ENCODE data around the gene FKBP4. TPM values are rescaled to one million over a fixed set of nuclear protein-coding genes. Genes with fewer than 3 reads are reported as not detected.

FKBP4 gene, protein sequence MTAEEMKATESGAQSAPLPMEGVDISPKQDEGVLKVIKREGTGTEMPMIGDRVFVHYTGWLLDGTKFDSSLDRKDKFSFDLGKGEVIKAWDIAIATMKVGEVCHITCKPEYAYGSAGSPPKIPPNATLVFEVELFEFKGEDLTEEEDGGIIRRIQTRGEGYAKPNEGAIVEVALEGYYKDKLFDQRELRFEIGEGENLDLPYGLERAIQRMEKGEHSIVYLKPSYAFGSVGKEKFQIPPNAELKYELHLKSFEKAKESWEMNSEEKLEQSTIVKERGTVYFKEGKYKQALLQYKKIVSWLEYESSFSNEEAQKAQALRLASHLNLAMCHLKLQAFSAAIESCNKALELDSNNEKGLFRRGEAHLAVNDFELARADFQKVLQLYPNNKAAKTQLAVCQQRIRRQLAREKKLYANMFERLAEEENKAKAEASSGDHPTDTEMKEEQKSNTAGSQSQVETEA
- 100 to 1,000 TPM; 139 TPM for total RNA-seq

GRCh38 chr12:2794736-2795289, at the start of gene FKBP4:
Gene FKBP4, plus strand, starts transcription at chr12:2794970. Its CDS starts 170 bp downstream, at chr12:2795140.
- peaks cover 34% of the 10 kb centered on the region for H3K36me3 Mint-ChIP-seq (ENCODE audit: low read depth)
- intact Hi-C loops (cut with micrococcal nuclease): loop anchor here (1.0 to 10.0 kb wide), 5 partner anchors 17 to 1100 kb away; partner anchors contain the start of genes ADIPOR2, FOXM1, ITFG2 and RHNO1

DNA sequence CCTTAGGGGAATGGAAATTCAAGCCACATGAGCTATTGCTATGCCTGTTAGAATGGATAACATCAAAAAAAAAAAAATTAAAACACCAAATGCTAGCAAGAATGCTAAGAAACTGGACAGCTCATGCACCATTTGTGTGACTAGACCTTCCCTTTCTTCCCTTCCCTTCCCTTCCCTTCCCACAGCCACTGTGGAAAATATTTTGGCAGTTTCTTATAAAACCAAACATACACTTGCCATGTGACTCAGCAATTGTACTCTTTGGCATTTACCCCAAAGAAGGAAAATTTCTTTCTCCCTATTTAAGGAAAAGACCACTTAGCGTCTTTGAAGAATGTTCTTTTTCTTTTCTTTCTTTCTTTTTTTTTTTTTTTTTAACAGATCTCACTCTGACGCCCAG, 49.1 kb upstream of the FKBP4 start:
- Mint-ChIP-seq H3K4me3 (no peak overlapping the region), H3K27ac (no peak overlapping the region), H3K4me1 (ENCODE audit: low read depth) (no peaks in the 10 kb centered on the region), H3K36me3 (ENCODE audit: low read depth) (no peaks in the 10 kb centered on the region), H3K27me3 (ENCODE audit: low read depth) (peaks cover 5% of the 10 kb centered on the region), H3K9me3 (no peaks in the 10 kb centered on the region)
- DNase-seq: no peak
- CTCF ChIA-PET: no interaction called here
- intact Hi-C loops (cut with micrococcal nuclease): no loop called here

More at GRCh38 chr12:2794736-2795289, at the start of gene FKBP4:
- no peaks in the 10 kb centered on the region for H3K27me3 Mint-ChIP-seq (ENCODE audit: low read depth)
- H3K9me3 Mint-ChIP-seq: no peaks in the 10 kb centered on the region
- peak within 1 kb of the TSS; percentile 68 for H3K27ac Mint-ChIP-seq
- peak; percentile 91 for DNase-seq
- CTCF ChIA-PET: interaction anchor here (1.4 kb wide), 1 partner anchor 11 kb away, joined by 3 read pairs; no protein-coding TSS in a partner anchor
- H3K4me3 Mint-ChIP-seq: peak within 1 kb of the TSS; percentile 88
- peaks cover 26% of the 10 kb centered on the region for H3K4me1 Mint-ChIP-seq (ENCODE audit: low read depth)

DNA sequence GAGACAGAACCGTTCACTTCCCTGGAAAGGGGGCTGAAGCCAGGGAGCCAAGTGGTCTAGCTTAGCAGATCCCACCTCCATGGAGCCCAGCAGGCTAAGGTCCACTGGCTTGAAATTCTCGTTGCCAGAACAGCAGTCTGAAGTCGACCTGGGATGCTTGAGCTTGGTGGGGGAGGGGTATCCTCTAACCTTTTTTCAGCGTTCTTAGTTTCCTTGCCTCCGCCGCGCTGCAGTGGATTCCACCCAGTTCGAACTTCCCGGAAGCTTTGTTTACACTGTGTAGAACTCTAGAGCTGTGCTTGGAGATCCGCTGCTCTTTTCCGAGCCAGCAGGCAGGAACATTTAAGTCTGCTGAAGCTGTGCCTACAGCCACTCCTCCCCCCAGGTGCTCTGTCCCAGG, 45.2 kb upstream of the FKBP4 start:
- Mint-ChIP-seq H3K9me3 (no peaks in the 10 kb centered on the region), H3K4me3 (no peak overlapping the region), H3K36me3 (ENCODE audit: low read depth) (no peaks in the 10 kb centered on the region), H3K4me1 (ENCODE audit: low read depth) (no peaks in the 10 kb centered on the region), H3K27ac (no peak overlapping the region), H3K27me3 (ENCODE audit: low read depth) (peaks cover 13% of the 10 kb centered on the region)
- intact Hi-C loops (cut with micrococcal nuclease): no loop called here
- DNase-seq: no peak
- CTCF ChIA-PET: no interaction called here

DNA sequence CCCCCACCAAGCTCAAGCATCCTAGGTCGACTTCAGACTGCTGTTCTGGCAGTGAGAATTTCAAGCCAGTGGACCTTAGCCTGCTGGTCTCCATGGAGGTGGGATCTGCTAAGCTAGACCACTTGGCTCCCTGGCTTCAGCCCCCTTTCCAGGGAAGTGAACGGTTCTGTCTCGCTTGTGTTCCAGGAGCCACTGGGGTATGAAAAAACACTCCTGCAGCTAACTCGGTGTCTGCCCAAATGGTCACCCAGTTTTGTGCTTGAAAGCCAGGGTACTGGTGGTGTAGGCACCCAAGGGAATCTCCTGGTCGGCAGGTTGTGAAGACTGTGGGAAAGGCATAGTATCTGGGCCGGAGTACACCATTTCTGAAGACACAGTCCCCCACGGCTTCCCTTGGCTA, 44.6 kb upstream of the FKBP4 start:
- intact Hi-C loops (cut with micrococcal nuclease): no loop called here
- no peak overlapping the region for H3K27ac Mint-ChIP-seq
- peaks cover 13% of the 10 kb centered on the region for H3K27me3 Mint-ChIP-seq (ENCODE audit: low read depth)
- H3K36me3 Mint-ChIP-seq (ENCODE audit: low read depth): no peaks in the 10 kb centered on the region
- no peaks in the 10 kb centered on the region for H3K4me1 Mint-ChIP-seq (ENCODE audit: low read depth)
- CTCF ChIA-PET: interaction anchor here (0.6 kb wide), 1 partner anchor 59 kb away, joined by 3 read pairs; no protein-coding TSS in a partner anchor
- no peaks in the 10 kb centered on the region for H3K9me3 Mint-ChIP-seq
- no peak for DNase-seq
- H3K4me3 Mint-ChIP-seq: no peak overlapping the region

- Mint-ChIP-seq H3K4me3 (no peak overlapping the region), H3K27ac (no peak overlapping the region), H3K9me3 (no peaks in the 10 kb centered on the region), H3K27me3 (ENCODE audit: low read depth) (peaks cover 13% of the 10 kb centered on the region), H3K4me1 (ENCODE audit: low read depth) (no peaks in the 10 kb centered on the region), H3K36me3 (ENCODE audit: low read depth) (no peaks in the 10 kb centered on the region)
- no peak for DNase-seq
- CTCF ChIA-PET: interaction anchor here (0.7 to 0.8 kb wide), 2 partner anchors 10 to 33 kb away, joined by 3 to 4 read pairs; no protein-coding TSS in a partner anchor
- intact Hi-C loops (cut with micrococcal nuclease): no loop called here
Measured at GRCh38 chr12:2751230-2751629, 43.5 kb upstream of the FKBP4 start.

GRCh38 chr12:2751686-2752085, 43.1 kb upstream of the FKBP4 start:
- peaks cover 15% of the 10 kb centered on the region for H3K27me3 Mint-ChIP-seq (ENCODE audit: low read depth)
- CTCF ChIA-PET: interaction anchor here (0.7 to 0.8 kb wide), 2 partner anchors 11 to 32 kb away, joined by 3 to 4 read pairs; no protein-coding TSS in a partner anchor
- H3K27ac Mint-ChIP-seq: no peak overlapping the region
- no peaks in the 10 kb centered on the region for H3K4me1 Mint-ChIP-seq (ENCODE audit: low read depth)
- H3K9me3 Mint-ChIP-seq: no peaks in the 10 kb centered on the region
- intact Hi-C loops (cut with micrococcal nuclease): loop anchor here (1.0 to 2.0 kb wide), 2 partner anchors 61 to 62 kb away; no protein-coding TSS in a partner anchor
- H3K4me3 Mint-ChIP-seq: no peak overlapping the region
- DNase-seq: no peak
- no peaks in the 10 kb centered on the region for H3K36me3 Mint-ChIP-seq (ENCODE audit: low read depth)

- H3K27me3 Mint-ChIP-seq (ENCODE audit: low read depth): peaks cover 21% of the 10 kb centered on the region
- no peak overlapping the region for H3K27ac Mint-ChIP-seq
- no peaks in the 10 kb centered on the region for H3K4me1 Mint-ChIP-seq (ENCODE audit: low read depth)
- H3K4me3 Mint-ChIP-seq: no peak overlapping the region
- H3K36me3 Mint-ChIP-seq (ENCODE audit: low read depth): no peaks in the 10 kb centered on the region
- intact Hi-C loops (cut with micrococcal nuclease): loop anchor here (1.0 to 2.0 kb wide), 2 partner anchors 60 to 62 kb away; no protein-coding TSS in a partner anchor
- DNase-seq: peak; percentile 83
- H3K9me3 Mint-ChIP-seq: no peaks in the 10 kb centered on the region
- CTCF ChIA-PET: no interaction called here
Measured at GRCh38 chr12:2752676-2753371, 41.9 kb upstream of the FKBP4 start.

- no peaks in the 10 kb centered on the region for H3K9me3 Mint-ChIP-seq
- no peaks in the 10 kb centered on the region for H3K4me1 Mint-ChIP-seq (ENCODE audit: low read depth)
- H3K27me3 Mint-ChIP-seq (ENCODE audit: low read depth): peaks cover 25% of the 10 kb centered on the region
- H3K4me3 Mint-ChIP-seq: no peak overlapping the region
- no peak for DNase-seq
- H3K36me3 Mint-ChIP-seq (ENCODE audit: low read depth): no peaks in the 10 kb centered on the region
- no peak overlapping the region for H3K27ac Mint-ChIP-seq
- CTCF ChIA-PET: interaction anchor here (0.7 to 1.2 kb wide), 3 partner anchors 18 to 43 kb away, joined by 3 read pairs; no protein-coding TSS in a partner anchor
- intact Hi-C loops (cut with micrococcal nuclease): loop anchor here (2.0 kb wide), 1 partner anchor 63 kb away; no protein-coding TSS in a partner anchor
Measured at GRCh38 chr12:2753536-2753935, 41.2 kb upstream of the FKBP4 start.

- no peak overlapping the region for H3K27ac Mint-ChIP-seq
- peaks cover 24% of the 10 kb centered on the region for H3K27me3 Mint-ChIP-seq (ENCODE audit: low read depth)
- H3K4me1 Mint-ChIP-seq (ENCODE audit: low read depth): no peaks in the 10 kb centered on the region
- no peak for DNase-seq
- CTCF ChIA-PET: interaction anchor here (0.9 to 1.2 kb wide), 2 partner anchors 29 to 43 kb away, joined by 3 read pairs; no protein-coding TSS in a partner anchor
- intact Hi-C loops (cut with micrococcal nuclease): no loop called here
- no peaks in the 10 kb centered on the region for H3K9me3 Mint-ChIP-seq
- H3K36me3 Mint-ChIP-seq (ENCODE audit: low read depth): no peaks in the 10 kb centered on the region
- no peak overlapping the region for H3K4me3 Mint-ChIP-seq
Measured at GRCh38 chr12:2754208-2754607, 40.6 kb upstream of the FKBP4 start.

- CTCF ChIA-PET: no interaction called here
- Mint-ChIP-seq H3K36me3 (ENCODE audit: low read depth) (no peaks in the 10 kb centered on the region), H3K27ac (no peak overlapping the region), H3K4me3 (no peak overlapping the region), H3K4me1 (ENCODE audit: low read depth) (no peaks in the 10 kb centered on the region), H3K27me3 (ENCODE audit: low read depth) (peaks cover 24% of the 10 kb centered on the region), H3K9me3 (no peaks in the 10 kb centered on the region)
- intact Hi-C loops (cut with micrococcal nuclease): no loop called here
- no peak for DNase-seq
Measured at GRCh38 chr12:2756756-2757155, 38.0 kb upstream of the FKBP4 start.

GRCh38 chr12:2759733-2760132, 35.0 kb upstream of the FKBP4 start:
- Mint-ChIP-seq H3K27ac (no peak overlapping the region), H3K4me1 (ENCODE audit: low read depth) (no peaks in the 10 kb centered on the region)

DNA sequence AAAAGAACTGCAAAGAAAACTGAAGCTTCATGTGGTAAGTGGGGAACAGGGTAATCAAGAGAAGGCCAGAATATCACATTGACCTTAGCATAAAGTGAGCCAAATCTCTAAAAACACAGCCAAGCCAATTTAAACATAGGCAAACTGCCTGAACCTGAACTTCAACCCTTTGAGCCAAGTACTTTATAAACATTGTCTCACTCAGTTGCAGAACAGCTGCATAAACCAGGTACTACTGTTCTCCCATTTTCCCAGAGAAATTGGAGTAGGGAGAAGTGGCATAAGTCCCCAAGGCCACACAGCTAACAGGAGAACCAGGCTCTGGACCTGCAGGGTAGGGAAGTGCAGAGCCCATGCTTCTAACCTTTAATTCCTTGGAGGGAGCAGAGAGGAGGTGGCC, 30.4 kb upstream of the FKBP4 start:
- Mint-ChIP-seq H3K36me3 (ENCODE audit: low read depth) (no peaks in the 10 kb centered on the region), H3K9me3 (no peaks in the 10 kb centered on the region), H3K4me1 (ENCODE audit: low read depth) (no peaks in the 10 kb centered on the region), H3K4me3 (no peak overlapping the region), H3K27ac (no peak overlapping the region), H3K27me3 (ENCODE audit: low read depth) (no peaks in the 10 kb centered on the region)
- CTCF ChIA-PET: interaction anchor here (0.6 to 1.1 kb wide), 3 partner anchors 9 to 278 kb away, joined by 3 read pairs; no protein-coding TSS in a partner anchor
- intact Hi-C loops (cut with micrococcal nuclease): no loop called here
- no peak for DNase-seq

More at GRCh38 chr12:2759733-2760132, 35.0 kb upstream of the FKBP4 start:
- no peak for DNase-seq
- Mint-ChIP-seq H3K9me3 (no peaks in the 10 kb centered on the region), H3K4me3 (no peak overlapping the region), H3K27me3 (ENCODE audit: low read depth) (peaks cover 15% of the 10 kb centered on the region), H3K36me3 (ENCODE audit: low read depth) (no peaks in the 10 kb centered on the region)
- intact Hi-C loops (cut with micrococcal nuclease): no loop called here
- CTCF ChIA-PET: no interaction called here

Data from activated naive CD4-positive, alpha-beta T cell treated with anti-CD3 and anti-CD28 coated beads for 36 hours (primary cell).